GM11168 (cell line): ENCODE results near the gene ACIN1.

Experiments used
- in situ Hi-C: fragments of 300-500 bp; cut with MboI; formaldehyde crosslinking; loops from one replicate; pipeline ENCODE4 v1.12.0; 2022; ENCODE audit warnings: low sequenced_read_pairs; ENCODE audit not compliant: unreplicated experiment

Gene ACIN1

DNA sequence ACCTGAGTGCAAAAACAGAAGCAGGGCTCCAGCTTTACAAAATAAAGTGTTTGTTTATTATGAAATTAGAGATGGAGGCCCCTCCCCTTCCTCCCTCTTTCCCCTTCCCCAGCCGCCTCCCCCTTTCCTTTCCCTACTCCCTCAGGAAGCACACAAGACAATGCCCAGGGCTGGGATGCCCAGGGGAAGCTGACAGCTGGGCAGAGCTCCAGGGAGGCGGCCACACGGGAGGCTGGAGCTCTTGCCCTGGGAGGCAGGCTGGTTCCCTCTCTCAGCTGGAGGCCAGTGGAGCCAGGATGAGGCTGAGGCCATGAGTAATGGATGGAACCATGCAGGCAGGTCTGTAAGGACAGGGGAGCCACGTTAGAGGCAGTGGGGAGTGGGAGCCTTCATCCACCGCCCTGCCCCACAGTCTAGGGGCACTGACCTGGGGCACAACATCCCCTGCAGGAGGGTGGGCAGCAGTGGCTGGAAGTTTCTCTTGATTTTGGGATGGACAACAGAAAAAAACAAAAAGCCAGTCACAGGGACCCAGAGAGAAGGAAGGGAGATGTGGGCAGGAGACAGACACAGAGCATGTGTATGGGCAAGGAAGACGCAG, 47.8 kb downstream of the ACIN1 start:
- in situ Hi-C loops: no loop called here

DNA sequence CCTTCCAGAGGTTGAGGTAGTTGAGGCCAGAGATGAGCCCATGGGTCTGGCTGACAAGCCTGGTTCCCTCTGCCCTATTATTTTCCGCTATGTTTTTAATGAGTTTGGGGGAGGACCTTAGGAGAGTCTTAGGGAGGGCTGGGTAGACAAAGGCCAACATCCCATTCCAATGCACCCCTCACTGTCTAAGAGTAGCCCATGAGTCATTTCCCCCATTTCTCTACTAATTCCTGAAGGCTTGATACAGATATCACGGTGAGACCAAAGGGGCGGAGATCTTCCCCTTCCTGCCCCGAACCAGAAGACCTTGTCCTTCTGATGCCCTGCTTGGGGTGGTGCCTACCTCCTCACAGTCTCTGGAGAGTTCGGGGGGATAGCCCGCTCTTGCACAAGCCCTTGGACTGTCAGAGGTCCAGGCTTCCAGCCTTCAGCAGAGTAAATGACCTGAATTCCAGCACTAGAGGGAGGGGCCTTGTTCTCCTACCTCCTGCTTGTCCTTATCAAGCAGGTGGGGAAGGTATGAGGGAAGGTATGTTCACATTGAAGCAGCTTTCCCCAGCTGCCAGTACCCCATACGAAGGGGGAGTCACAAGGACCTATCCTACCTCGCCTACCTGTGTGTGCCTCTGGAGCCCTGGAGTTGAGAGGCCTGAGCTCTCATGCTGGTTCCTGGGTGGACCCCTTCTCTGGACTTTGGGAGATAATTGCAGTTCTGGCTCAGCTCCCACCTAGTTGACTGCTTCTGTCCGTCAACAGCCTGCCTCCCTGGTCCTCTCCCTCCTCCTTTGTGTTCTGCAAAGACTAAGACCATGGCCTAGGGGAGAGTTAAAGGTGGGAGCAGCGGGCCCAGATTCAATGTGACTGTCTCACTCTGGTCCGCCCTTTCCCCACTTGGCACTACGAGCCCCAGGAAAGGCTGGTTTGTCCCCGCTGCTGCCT, 49.2 kb downstream of the ACIN1 start:
- in situ Hi-C loops: no loop called here

- in situ Hi-C loops: no loop called here
Observed at GRCh38 chr14:23044840-23045239, 50.1 kb downstream of the ACIN1 start.

DNA sequence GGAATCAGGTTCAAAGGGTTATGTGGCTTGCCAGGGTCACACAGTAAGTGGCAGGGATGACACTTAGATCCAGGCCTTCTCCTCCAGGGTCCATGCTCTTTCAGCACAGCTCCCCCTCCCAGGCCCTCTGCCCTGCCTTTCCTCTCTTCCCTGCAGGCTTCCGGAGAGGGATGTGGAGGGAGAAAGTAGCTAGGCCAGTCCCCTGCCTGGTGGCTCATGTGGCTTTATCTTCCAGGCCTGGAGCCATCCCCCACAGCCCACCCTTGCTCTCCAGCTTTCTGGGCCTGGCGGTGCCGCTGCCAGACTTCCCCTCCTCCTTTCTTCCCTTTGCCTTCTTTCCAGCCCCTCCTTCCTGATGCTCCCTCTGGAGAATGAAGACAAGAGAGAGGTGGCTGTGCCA, 51.2 kb downstream of the ACIN1 start:
- in situ Hi-C loops: no loop called here

- in situ Hi-C loops: no loop called here
Observed at GRCh38 chr14:23043145-23043544, 51.8 kb downstream of the ACIN1 start.

DNA sequence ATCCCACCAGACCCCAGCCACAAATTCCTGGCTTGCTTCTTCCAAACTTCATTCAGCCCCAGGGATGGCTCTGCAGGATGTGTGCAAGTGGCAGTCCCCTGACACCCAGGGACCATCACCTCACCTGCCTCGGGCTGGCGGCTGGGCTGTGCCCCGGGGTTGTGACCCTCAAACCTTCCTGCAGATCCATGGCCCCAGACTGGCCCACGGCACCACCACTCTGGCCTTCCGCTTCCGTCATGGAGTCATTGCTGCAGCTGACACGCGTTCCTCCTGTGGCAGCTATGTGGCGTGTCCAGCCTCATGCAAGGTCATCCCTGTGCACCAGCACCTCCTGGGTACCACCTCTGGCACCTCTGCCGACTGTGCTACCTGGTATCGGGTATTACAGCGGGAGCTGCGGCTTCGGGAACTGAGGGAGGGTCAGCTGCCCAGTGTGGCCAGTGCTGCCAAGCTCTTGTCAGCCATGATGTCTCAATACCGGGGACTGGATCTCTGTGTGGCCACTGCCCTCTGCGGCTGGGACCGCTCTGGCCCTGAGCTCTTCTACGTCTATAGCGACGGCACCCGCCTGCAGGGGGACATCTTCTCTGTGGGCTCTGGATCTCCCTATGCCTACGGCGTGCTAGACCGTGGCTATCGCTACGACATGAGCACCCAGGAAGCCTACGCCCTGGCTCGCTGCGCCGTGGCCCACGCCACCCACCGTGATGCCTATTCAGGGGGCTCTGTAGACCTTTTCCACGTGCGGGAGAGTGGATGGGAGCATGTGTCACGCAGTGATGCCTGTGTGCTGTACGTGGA, 52.6 kb downstream of the ACIN1 start, which contains the start of gene PSMB11:
TSS of gene PSMB11 (plus strand) at position 51 of the 804 bp plus-strand sequence. CDS start at position 65, 14 bp downstream.
- in situ Hi-C loops: no loop called here

- in situ Hi-C loops: no loop called here
Observed at GRCh38 chr14:23041729-23042128, 53.2 kb downstream of the ACIN1 start.

DNA sequence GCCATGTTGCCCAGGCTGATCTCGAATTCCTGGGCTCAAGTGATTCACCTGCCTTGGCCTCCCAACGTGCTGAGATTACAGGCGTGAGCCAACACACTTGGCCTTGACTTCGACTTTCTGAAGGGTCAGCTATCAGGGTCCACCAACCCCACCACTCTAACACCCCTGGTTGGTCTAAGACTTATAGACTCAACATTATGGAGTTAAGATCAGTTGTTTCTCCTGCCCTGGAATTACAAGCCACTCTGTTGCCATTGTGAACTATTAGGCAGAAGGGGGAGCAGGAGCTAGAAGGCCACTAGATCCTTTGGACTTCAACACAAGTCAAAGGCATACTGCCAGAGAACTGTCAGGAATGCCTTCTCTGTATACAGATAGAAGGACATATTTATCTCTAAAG, 54.8 kb downstream of the ACIN1 start:
- in situ Hi-C loops: no loop called here

DNA sequence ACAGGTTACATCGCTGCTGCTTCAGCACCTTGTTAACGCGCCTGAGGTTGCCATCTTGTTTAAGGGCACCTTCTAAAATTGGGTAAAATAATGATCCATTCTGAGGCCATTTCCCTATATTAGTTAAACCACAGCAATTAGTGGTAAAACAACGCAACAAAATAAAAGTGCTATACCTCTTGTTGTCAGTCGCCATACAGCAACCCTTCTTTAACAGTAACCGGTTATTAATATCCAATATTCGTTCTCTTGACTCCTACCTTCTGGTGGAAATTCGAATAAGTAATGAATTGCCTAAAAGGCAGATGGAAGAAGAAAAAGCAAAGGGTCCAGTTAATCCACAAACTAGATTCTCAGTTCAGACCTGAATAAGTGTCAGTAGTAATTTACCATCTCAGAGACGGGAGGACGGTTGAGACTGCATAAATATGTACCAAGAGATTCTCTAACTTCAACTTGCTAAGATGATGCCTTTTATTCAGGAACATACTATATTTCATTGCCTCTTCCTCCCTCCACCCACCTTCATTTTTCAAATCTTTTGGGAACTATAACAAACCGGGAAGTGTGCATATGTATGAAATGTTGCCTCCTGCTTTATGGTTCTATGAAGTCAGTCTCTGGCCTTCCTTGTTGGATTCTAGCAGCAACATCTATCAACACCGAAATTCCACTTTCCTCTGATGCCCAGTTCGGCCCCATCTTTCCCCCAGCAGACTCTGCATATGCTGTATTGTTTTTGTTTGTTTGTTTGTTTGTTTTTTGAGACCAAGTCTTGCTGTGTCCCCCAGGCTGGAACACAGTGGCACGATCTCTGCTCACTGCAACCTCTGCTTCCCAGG, 59.4 kb downstream of the ACIN1 start:
- in situ Hi-C loops: no loop called here

- in situ Hi-C loops: no loop called here
Observed at GRCh38 chr14:23034498-23035302, 60.2 kb downstream of the ACIN1 start, which contains the start of gene PSMB5. TSS of gene PSMB5 (minus strand) at chr14:23034900. CDS start at chr14:23034881, 19 bp downstream.

DNA sequence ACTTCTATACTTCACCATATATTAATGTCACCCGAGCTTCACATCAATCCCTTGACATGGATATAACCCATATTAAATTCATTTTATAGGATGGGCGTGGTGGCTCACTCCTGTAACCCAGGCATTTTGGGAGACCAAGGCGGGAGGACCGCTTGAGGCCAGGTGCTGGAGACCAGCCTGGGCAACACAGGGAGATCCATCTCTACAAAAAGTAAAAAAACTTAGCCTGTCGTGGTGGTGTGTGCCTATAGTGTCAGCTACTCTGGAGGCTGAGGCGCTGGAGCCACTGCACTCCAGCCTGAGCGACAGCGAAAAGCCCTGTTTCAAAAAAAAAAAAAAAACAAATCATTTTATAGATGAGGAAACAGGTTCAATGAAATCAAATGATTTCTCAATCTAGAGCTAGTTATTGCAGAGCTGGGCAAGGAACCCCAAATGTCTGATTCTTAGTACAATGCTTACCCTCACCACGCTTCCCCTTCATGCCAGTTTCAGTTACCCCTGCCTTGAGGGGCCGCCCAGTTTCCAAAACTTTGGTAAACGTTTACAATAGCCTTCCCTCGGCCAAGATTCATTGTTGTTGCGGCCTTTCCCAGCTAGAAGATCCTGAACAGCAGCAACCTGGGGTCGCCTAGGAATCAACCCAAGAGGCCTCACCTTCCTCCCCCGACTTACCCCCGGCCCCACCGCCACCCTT, 61.0 kb downstream of the ACIN1 start:
- in situ Hi-C loops: no loop called here

DNA sequence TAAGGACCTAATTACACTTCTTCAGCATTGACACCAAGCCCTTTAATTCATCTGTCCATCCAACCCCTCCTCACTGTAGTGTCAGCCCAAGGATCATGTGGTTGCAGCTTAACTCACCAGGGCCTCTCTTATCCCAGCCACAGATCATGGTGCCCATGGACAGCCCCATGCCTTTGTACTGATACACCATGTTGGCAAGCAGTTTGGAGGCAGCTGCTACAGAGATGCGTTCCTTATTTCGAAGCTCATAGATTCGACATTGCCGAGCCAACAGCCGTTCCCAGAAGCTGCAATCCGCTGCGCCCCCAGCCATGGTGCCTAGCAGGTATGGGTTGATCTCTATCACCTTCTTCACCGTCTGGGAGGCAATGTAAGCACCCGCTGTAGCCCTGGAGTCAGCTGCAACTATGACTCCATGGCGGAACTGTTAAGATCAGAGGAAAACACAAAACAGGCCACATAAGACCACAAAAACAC, 61.6 kb downstream of the ACIN1 start:
- in situ Hi-C loops: no loop called here

DNA sequence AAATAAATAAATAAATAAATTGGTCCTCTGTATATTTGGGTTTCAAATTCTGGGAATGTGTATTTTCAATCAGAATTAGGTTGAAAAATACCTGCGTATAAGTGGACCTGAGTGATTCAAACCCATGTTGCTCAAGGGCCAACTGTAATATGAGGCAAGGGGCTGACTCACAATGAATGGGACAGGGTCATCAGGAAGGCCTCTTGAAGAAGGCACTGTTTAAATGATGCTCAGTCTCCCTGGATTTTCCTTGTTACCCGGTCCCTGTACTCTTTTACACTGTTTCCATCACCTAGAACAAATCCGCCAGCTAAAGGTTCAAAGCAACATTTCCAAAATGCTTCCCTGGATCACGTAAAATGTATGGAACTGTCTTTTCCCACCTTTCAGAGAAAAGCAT, 64.0 kb downstream of the ACIN1 start:
- in situ Hi-C loops: no loop called here

- in situ Hi-C loops: no loop called here
Observed at GRCh38 chr14:23028799-23029198, 66.1 kb downstream of the ACIN1 start.

GRCh38 chr14:23025151-23025814, 69.7 kb downstream of the ACIN1 start:
- in situ Hi-C loops: no loop called here

DNA sequence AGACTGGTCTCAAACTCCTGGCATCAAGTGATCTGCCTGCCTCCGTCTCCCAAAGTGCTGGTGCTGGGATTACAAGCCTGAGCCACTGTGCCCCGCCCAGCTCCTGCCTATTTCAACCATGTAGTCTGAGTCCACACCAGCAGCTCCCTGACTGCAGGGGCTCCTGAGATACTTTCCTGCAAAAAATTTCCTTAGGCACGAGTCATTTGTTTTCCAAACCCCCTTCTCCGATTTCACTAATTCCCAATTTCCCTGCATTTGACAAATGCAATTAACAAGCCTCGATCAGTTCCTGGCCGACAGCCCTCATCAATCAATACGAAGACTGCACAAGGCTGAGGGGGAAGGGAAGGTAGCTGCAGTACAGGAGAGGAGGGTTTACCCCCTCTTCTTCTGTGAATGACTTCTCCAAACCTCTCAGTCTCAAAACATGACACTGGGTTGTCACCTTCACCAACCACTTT, 70.3 kb downstream of the ACIN1 start:
- in situ Hi-C loops: no loop called here

DNA sequence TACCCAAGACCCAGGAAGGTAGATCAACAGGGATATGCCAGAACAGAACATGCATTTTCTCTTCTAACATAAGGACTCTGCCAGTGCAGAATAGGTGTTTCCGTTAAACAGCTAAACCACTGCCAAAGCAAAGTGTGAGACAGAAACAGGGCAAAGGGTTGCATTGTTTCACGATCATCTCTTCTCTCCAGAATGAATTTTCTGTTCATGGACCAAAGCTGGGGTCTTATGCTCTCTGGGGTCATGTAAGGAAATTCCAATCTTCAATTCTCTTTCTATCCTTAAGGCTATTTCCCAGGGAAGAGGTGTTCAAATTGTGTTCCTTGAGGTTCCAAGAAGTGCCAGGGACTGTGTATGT, 71.2 kb downstream of the ACIN1 start:
- in situ Hi-C loops: no loop called here
